Tibial nerve (tissue), 4 donors: Measurements from ENCODE around the gene PDE3A.

Experiments
- EP300 ChIP-seq, 2 donors: sonication (generic); formaldehyde crosslinking; IDR thresholded peaks; one replicate each; pipeline ENCODE4 v1.6.1; 2017; ENCODE audit warnings: antibody characterized with exemption in 2 of 2, mild to moderate bottlenecking in 1 of 2
- POLR2A ChIP-seq, 2 donors: fragments of 450-650 bp; IDR thresholded peaks; one replicate each; pipeline ENCODE4 v1.6.1; 2017; ENCODE audit warnings: antibody characterized with exemption in 2 of 2, mild to moderate bottlenecking in 2 of 2, moderate library complexity in 2 of 2
- TF ChIP-seq, protein P1 (sequence below), 5 experiments: fragments of 200-600 bp in 3 of 5; fragments of 450-650 bp in 2 of 5; sonication (generic) in 3 of 5; IDR thresholded peaks; one replicate each; pipeline ENCODE4 v1.5.1; 2016 to 2019; ENCODE audit warnings: antibody characterized with exemption in 5 of 5, mild to moderate bottlenecking in 3 of 5, moderate library complexity in 2 of 5

DNA sequence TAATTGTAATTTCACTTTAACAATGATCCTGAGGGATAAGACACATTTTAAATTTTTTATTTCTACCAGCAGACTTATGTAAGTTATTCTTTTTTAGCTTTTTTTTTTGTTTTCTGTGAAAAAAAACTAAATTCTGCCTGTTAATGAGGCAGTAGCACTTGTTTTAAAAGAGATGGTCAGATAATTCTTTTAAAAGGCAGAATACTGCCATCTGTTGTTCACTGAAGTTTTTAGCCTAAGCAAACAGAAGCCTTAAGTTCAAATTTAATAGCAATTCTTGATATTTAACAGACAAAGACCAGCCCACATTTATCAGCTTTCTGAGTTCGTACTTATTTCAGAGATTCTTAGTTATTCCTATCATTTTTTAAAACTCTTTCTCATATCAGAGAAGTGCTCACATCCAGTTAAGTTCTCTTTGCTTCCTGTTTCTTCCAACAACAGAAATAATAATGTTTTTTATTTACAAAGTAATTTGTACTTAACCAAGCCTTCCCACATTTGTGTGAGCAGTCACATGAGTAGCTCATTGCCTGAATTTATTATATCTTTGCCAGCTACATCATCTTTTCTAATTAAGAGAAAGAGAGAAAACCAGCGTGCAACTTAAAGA lies 233.4 kb downstream of the PDE3A start:
- TF ChIP-seq, protein P1, sequence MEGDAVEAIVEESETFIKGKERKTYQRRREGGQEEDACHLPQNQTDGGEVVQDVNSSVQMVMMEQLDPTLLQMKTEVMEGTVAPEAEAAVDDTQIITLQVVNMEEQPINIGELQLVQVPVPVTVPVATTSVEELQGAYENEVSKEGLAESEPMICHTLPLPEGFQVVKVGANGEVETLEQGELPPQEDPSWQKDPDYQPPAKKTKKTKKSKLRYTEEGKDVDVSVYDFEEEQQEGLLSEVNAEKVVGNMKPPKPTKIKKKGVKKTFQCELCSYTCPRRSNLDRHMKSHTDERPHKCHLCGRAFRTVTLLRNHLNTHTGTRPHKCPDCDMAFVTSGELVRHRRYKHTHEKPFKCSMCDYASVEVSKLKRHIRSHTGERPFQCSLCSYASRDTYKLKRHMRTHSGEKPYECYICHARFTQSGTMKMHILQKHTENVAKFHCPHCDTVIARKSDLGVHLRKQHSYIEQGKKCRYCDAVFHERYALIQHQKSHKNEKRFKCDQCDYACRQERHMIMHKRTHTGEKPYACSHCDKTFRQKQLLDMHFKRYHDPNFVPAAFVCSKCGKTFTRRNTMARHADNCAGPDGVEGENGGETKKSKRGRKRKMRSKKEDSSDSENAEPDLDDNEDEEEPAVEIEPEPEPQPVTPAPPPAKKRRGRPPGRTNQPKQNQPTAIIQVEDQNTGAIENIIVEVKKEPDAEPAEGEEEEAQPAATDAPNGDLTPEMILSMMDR (IDR thresholded peaks at IDR 0.05), result peak; percentile 33 to 48 (median 38)
- no peak for TF ChIP-seq POLR2A (IDR thresholded peaks at IDR 0.05)
- TF ChIP-seq EP300 (IDR thresholded peaks at IDR 0.05), result no peak
